Bone marrow (tissue), 2 donors: Measurements from ENCODE around the gene CDIPT.
"Not testable (repeated sequence)": the region's sequence is repeated elsewhere in the genome, so short reads cannot be mapped to it uniquely, and the experiment has no call there.

Source experiments
- DNase-seq, 2 donors: peaks; one replicate each; lab custom pipeline; 2025; lab: John Stamatoyannopoulos, UW

CDIPT gene

GRCh38 chr16:29862884-29863668 lies at the start of gene CDIPT:
CDIPT (minus strand) TSS chr16:29863226; CDS start chr16:29862857, 369 bp downstream.
- DNase-seq = peak; percentile 55 to 95

GRCh38 chr16:29912087-29912486 lies 49.1 kb upstream of the CDIPT start:
- no peak for DNase-seq

GRCh38 chr16:29911676-29912010 lies 48.6 kb upstream of the CDIPT start:
- DNase-seq = no peak

- DNase-seq = no peak
Observed at GRCh38 chr16:29910819-29911675, 48.0 kb upstream of the CDIPT start.

DNA sequence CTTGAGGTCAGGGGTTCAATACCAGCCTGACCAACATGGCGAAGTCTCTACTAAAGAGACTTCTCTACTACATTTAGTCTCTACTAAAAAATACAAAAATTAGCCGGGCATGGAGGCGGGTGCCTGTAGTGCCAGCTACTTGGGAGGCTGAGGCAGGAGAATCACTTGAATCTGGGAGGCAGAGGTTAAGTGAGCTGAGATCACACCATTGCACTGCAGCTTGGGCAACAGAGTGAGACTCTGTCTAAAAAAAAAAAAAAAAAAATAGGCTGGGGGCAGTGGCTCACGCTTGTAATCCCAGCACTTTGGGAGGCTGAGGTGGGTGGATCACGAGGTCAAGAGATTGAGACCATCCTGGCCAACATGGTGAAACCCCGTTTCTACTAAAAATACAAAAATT lies 46.8 kb upstream of the CDIPT start:
- not testable (repeated sequence) for DNase-seq

- DNase-seq = peak in 1 of 2 donors; percentile 31
Observed at GRCh38 chr16:29909391-29909790, 46.4 kb upstream of the CDIPT start.

- no peak for DNase-seq
Observed at GRCh38 chr16:29908719-29909220, 45.7 kb upstream of the CDIPT start.

DNA sequence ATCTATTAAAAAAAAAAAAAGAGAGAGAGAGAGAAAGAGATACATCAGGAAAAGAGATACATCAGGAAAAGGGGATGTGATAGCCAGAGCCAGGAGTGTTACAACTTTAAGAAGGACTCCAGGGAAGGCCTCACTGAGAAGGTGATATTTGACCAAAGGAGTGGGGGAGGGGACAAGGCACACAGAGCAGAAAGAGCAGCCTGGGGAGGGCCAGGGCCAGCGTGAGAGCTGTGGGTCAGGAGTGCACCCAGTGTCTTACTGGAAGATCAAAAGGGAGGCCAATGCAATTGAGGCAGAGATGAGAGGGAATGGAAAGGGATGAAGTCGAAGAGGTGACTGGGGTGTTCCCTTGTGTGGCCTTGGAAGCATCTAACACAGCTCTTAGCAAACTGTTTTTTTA lies 44.9 kb upstream of the CDIPT start:
- DNase-seq = no peak

DNA sequence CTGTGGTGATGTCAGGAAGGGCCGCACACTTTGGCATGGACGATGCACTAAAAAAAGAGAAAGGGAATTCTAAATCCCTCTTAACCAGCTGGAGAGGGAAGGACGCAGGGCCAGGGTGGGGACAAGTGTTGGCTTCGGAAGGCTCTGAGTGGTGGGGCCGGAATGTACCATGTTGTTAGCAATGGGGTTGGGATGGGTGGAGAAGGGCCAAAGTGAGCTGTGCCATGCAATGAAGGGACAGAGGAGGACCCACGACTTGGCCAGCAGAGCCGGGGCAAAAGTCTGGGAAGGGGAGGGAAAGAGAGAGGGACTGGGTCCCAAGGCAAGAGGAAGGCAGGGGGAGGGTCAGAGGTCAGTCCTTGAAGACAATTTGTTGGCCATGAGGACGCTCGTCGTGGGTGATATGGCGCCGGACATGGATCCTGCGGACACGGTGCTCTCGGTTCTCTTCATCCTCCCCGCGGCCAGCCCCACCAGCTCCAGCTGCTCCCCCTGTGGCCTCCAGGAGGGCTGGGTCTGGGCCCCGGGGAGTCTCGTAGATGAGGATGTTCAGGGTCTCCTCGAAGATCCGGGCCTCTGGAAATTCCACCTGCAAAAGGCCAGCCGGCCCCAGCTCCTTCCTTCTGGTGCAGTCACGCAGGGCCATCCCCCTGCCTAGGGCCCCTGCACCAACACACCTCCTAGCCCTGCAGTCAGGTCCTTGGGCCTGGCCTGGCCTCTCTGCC lies 43.7 kb upstream of the CDIPT start:
- no peak for DNase-seq

DNA sequence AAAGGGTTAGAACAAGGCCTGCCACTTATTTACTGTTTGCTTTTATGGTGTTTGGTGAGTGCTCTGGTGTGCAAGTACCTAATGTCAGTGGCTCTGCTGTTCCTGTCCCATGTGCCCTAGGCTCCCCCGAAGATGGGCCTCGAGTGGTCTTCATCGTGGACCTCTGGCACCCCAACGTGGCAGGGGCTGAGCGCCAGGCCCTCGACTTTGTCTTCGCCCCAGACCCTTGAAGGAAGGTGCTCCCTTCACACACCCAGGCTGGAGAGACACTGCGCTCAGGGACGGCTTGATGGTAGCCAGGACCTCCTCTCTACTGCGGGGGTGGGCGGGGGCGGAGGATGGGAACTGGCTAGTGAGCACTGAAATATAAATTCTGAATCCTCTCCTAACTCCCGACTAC lies 42.6 kb upstream of the CDIPT start:
- DNase-seq = no peak

DNA sequence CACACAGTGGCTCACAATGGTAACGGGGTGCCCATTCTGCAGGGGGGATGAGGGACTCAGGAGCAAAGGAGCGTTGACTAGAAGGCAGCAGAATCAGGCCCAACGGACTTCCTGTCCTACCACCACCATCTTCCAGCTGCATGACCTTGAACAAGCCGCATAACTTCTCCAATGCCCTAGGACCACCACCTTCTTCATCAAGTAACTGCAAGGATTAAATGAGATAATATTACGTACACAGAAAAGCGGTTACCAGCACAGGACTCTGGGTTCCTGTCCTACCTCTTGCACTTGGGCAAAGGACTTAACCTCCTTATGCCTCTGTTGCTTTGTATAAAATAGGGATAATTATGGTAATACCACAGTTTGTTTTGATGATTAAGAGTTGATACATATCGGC lies 41.9 kb upstream of the CDIPT start:
- no peak for DNase-seq

DNA sequence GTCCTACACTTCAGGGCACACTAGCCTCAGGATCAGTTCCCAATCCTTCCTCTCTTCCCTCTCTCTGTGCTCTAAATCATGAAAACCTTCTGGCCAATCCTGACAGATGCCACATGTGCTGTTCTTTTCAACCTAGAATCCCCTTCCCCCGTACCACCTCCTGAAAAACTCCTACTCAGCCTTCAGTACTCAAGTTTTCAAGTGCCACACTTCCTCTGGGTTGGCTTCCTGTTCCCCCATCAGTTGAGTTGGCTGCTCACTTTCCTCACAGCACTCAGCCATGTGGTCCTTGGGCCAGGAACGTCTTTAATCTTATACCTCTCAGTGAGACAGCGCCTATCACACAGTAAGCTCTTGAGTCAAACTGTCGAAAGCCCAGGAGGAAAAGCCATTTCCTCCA lies 40.6 kb upstream of the CDIPT start:
- DNase-seq = no peak

DNA sequence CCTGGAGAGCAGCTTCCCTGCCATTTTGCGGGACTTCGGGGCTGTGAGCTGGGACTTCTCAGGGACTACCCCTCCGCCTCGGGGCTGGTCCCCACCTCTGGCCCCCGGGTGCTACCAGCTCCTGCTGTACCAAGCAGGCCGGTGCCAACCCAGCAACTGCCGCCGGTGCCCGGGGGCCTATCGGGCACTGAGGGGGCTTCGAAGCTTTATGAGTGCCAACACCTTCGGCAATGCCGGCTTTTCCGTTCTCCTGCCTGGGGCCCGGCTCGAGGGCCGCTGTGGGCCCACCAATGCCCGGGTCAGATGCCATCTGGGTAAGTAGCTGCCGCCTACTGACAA lies 38.5 kb upstream of the CDIPT start:
- no peak for DNase-seq

DNA sequence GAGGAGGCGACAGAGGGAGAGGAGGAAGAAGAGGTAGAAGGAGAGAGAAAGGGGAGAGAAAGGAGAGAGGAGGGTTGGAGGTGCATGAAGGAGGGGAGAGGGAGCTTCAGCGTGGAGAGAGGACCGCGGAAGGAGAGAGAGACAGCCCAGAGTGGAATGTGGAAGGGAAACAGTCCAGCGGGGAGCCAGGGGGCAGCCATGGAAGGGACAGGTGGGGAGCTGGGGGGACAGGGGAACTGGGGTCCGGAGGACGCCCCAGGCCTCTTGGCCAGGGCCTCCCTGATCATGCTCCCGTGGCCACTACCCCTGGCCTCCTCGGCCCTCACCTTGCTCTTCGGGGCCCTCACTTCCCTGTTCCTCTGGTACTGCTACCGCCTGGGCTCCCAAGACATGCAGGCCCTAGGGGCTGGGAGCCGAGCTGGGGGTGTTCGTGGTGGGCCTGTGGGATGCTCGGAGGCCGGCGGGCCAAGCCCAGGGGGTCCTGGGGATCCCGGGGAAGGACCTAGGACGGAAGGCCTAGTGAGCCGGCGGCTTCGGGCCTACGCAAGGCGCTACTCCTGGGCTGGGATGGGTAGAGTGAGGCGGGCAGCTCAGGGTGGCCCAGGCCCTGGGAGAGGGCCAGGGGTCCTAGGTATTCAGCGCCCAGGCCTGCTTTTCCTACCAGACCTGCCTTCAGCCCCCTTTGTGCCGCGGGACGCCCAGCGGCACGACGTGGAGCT lies 38.0 kb upstream of the CDIPT start:
- no peak for DNase-seq

GRCh38 chr16:29900102-29900887 lies 37.3 kb upstream of the CDIPT start, which contains the start of gene ASPHD1:
ASPHD1 (plus strand) TSS chr16:29900488; CDS start chr16:29900972, 484 bp downstream.
- DNase-seq = peak in 1 of 2 donors; percentile 83

DNA sequence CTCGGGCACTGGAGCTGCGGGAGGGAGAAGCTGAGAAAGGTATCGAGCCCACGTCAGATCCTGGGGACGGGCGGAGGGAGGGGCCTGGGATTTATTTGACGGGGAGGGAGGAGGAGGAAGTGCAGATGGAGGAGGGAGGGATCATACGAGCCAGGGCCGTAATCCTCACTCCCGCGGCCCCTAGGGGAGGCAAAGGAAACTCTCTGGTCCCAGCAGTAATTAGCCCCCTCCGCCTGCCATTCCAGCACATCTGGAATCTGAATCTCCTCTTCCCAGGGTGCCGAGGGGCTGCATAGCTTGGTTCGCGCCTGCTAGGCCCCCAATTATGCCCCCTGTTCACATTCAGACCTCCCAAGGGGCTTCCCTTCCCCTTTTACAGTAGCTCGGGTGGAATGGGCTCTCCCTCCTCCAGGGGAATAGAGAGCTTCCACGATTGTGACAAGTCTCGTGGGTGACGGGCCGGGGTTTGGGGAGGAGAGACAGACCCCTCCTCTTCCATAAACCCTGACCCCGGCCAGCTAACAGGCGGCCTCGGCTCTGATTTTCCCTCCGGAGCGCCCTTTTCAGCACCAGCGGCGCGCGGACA lies 36.6 kb upstream of the CDIPT start, which contains the start of gene SEZ6L2:
Gene SEZ6L2, minus strand, starts transcription at position 35 of the 586 bp plus-strand sequence. CDS start 531 bp downstream, outside the sequence.
- DNase-seq = no peak

DNA sequence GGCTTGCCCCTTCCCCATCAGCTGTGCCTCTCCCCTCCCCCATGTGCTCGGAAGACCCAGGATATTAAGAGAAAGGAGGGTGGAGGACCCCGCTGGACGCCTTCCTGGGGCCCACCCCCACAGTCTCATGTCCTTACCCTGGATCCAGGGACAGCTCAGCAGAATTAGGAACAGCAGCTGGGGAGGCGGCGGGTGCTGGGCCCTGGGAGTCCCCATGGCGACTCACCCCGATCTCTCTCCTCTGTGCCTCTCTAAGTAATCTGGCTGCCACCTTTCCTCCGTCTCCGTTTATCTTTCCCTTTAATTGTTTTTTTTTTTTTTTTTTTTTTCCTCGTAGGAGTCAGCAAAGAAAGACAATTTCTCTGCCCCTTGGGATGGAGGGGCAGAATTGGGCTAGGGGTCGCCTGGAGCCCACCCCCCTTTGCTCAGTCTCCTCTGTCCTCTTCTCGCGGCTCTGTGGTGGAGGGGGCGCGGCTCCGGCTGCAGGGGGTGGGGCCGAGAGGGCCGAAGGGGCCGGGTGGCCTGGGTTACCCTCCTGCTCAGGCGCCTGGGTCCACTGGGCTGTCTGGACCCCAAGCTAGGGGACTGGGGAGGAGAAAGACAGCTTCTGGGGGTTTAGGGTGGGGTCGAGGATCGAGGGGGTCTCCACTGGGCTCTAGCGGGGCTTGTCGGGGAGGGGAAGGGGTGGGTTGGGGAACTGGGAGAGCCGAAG lies 35.9 kb upstream of the CDIPT start:
- DNase-seq = no peak

DNA sequence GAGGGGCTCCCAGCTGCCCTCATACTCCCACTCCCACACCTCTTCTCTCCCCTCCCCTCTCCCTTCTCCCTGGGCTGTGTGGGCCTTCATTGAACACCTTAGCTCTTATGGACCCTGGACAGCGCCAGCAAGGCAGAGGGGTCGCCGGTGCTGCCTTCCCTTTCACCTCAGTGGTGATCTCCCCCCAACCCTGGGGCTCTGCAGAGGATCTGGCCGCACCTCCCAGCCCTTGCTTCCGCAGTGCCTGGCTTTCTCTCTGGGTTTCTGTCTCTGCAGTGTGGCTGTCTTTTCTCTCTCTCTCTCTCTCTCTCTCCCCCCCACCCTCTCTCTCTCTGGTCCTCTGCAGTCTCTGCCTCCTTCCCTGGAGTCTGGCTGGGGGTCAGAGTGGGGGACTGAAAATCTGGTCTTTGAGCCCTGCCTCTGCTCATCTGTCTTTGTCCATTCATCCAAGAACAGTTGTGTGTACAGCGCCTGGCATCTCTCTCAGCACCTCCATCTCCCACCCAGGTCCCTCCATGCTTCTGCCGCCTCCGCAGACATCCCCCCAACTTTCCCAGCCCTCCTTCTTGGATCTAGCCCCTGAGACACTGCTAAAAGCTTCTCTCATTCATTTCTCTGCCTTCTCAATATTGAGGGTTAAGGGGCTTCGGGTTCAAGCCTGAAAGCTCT lies 35.2 kb upstream of the CDIPT start:
- DNase-seq = no peak

DNA sequence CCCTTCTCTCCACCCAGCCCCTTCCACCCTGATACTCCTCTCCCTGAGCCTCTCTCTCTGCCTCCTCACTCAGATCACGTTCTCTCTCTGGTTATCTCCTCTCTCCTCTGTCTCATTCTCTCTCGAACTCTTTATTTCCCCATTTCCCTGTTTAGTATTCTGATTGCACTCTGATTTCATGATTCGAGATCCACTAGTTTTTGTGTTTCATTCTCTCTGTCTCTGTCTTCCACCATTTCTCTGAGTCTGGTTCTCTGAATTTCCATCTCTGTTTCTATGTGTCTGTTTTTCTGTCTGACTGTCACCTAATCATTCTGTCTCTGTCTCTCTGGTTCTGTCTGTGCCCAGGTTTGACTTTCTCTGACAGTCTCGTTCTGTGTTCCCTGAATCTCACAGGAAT lies 34.3 kb upstream of the CDIPT start:
- no peak for DNase-seq
